Measurements from ENCODE around the gene COMMD1. TPM values are rescaled to one million over a fixed set of nuclear protein-coding genes. Genes with fewer than 3 reads are reported as not detected.

The COMMD1 gene
- polyA plus RNA-seq, 1 donor from 2014 or later: 69.1 TPM

- Histone ChIP-seq H3K79me2 (replicated peaks; ENCODE audit: insufficient read depth, low read length) (no peaks in the 10 kb centered on the region), H3F3A (ENCODE audit: insufficient read depth, low read length, poor library complexity, severe bottlenecking) (no peaks in the 10 kb centered on the region), H3K4me2 (ENCODE audit: low read length) (no peak overlapping the region)
These were observed 205.0 kb downstream of the COMMD1 start for GRCh38 chr2:62110415-62111025.

DNA sequence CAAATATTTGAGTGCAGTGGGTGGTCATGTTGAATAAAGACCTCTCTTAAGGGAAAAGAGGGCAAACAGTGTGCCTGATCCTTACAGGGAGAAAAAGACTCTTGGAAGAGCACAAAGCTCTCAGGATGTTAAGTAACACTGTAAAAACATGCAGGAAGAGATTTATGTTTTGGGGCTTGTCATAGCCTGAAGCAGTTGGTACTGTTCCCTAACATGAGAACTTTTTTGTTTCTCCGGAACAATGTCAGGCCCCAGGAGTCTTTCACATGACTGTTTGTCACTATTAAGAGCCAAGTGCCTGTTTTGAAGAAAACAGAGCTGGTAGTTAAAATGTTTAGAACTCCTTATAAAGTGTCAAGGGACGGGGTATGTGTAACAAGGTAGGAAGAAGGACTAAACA lies 206.7 kb downstream of the COMMD1 start:
- Histone ChIP-seq H3K4me2 (ENCODE audit: low read length) (no peak overlapping the region), H3K9me3 (ENCODE audit: low read length) (no peaks in the 10 kb centered on the region), H3K9me2 (ENCODE audit: insufficient read depth, low read length) (no peaks in the 10 kb centered on the region), H3K27ac (ENCODE audit: low read length) (no peak overlapping the region), H3K9ac (ENCODE audit: low read length) (no peak overlapping the region), H2AFZ (ENCODE audit: low read depth, low read length) (no peak overlapping the region), H4K20me1 (ENCODE audit: insufficient read depth) (no peaks in the 10 kb centered on the region), H3K79me2 (replicated peaks; ENCODE audit: insufficient read depth, low read length) (no peaks in the 10 kb centered on the region), H3K27me3 (ENCODE audit: insufficient read depth, low read depth, low read length) (no peaks in the 10 kb centered on the region), H3K4me3 (ENCODE audit: low read length) (no peak overlapping the region), H3F3A (ENCODE audit: insufficient read depth, low read length, poor library complexity, severe bottlenecking) (no peaks in the 10 kb centered on the region), H3K36me3 (ENCODE audit: insufficient read depth, low read length) (no peaks in the 10 kb centered on the region)
- TF ChIP-seq EZH2 (IDR thresholded peaks at IDR 0.05; ENCODE audit: borderline replicate concordance, insufficient read depth, low read length, poor library complexity, severe bottlenecking): no peak

More at GRCh38 chr2:62110415-62111025, 205.0 kb downstream of the COMMD1 start:
- H3K9me2 ChIP-seq (ENCODE audit: insufficient read depth, low read length): no peaks in the 10 kb centered on the region
- H3K9ac ChIP-seq (ENCODE audit: low read length): no peak overlapping the region
- H3K9me3 ChIP-seq (ENCODE audit: low read length): no peaks in the 10 kb centered on the region
- H3K36me3 ChIP-seq (ENCODE audit: insufficient read depth, low read length): no peaks in the 10 kb centered on the region
- H4K20me1 ChIP-seq (ENCODE audit: insufficient read depth): no peaks in the 10 kb centered on the region
- no peak overlapping the region for H3K4me3 ChIP-seq (ENCODE audit: low read length)
- no peak overlapping the region for H2AFZ ChIP-seq (ENCODE audit: low read depth, low read length)
- H3K27me3 ChIP-seq (ENCODE audit: insufficient read depth, low read depth, low read length): no peaks in the 10 kb centered on the region
- TF ChIP-seq CTCF (IDR thresholded peaks at IDR 0.05; ENCODE audit: poor library complexity, severe bottlenecking): no peak
- TF ChIP-seq RAD21 (conservative IDR thresholded peaks at IDR 0.05): no peak
- no peak overlapping the region for H3K27ac ChIP-seq (ENCODE audit: low read length)

DNA sequence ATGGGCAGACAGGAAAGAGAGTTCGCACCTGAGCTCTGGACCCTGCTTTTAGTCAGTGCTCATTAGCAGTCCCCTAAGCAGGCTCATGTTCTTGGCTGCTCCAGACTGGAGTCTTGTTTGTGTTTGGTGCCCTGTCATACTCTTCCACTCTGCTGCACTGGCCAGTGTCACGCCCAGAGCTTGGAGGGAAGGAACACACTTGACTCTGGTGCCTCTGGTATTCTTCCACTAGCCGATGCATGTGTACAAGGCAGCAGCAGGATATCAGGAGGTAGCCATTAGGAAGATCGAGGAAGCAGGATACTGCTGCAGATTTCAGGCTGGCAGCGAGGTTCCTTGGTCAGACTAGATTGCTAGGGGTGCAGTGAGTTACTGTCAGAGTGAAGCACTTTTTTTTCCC lies 209.1 kb downstream of the COMMD1 start:
- H4K20me1 ChIP-seq (ENCODE audit: insufficient read depth): no peaks in the 10 kb centered on the region
- no peak overlapping the region for H3K27ac ChIP-seq (ENCODE audit: low read length)
- H3K27me3 ChIP-seq (ENCODE audit: insufficient read depth, low read depth, low read length): no peaks in the 10 kb centered on the region
- H2AFZ ChIP-seq (ENCODE audit: low read depth, low read length): no peak overlapping the region
- H3K9ac ChIP-seq (ENCODE audit: low read length): no peak overlapping the region
- TF ChIP-seq REST (IDR thresholded peaks at IDR 0.05; ENCODE audit: borderline replicate concordance): no peak
- TF ChIP-seq CTCF (IDR thresholded peaks at IDR 0.05; ENCODE audit: poor library complexity, severe bottlenecking): no peak
- no peak for TF ChIP-seq SMC3 (conservative IDR thresholded peaks at IDR 0.05; ENCODE audit: poor library complexity)
- TF ChIP-seq POLR2AphosphoS5 (IDR thresholded peaks at IDR 0.05): no peak
- no peak for TF ChIP-seq EP300 (conservative IDR thresholded peaks at IDR 0.05; ENCODE audit: poor library complexity, severe bottlenecking)
- H3K36me3 ChIP-seq (ENCODE audit: insufficient read depth, low read length): no peaks in the 10 kb centered on the region
- no peak overlapping the region for H3K4me3 ChIP-seq (ENCODE audit: low read length)
- H3K9me3 ChIP-seq (ENCODE audit: low read length): no peaks in the 10 kb centered on the region
- H3K79me2 ChIP-seq (replicated peaks; ENCODE audit: insufficient read depth, low read length): no peaks in the 10 kb centered on the region
- H3K4me2 ChIP-seq (ENCODE audit: low read length): no peak overlapping the region
- H3K9me2 ChIP-seq (ENCODE audit: insufficient read depth, low read length): no peaks in the 10 kb centered on the region
- H3F3A ChIP-seq (ENCODE audit: insufficient read depth, low read length, poor library complexity, severe bottlenecking): no peaks in the 10 kb centered on the region
